A673 (cell line): Measurements from ENCODE around the gene MRRF. TPM values are rescaled to one million over a fixed set of nuclear protein-coding genes. Genes with fewer than 3 reads are reported as not detected.

Source experiments
- BruUV-seq: library from RNA; stranded (reverse); fragments of 400-500 nt; replicated peaks from 2 replicates; lab custom pipeline; 2021; lab: Mats Ljungman, UMichigan
- CTCF ChIA-PET: fragments of 300-600 bp; sonication (Branson Sonifier 250); formaldehyde crosslinking; loops from one replicate; lab custom pipeline; 2022; ENCODE audit warnings: antibody characterized with exemption; lab: Charles Lee
- POLR2A ChIA-PET: fragments of 300-600 bp; sonication (Branson Sonifier 250); formaldehyde crosslinking; loops from one replicate; lab custom pipeline; 2022; ENCODE audit warnings: antibody characterized with exemption; ENCODE audit not compliant: low non-redundant PET; lab: Charles Lee
- DNase-seq: peaks from one replicate; pipeline ENCODE4 v3.0.0-alpha.2; 2015; ENCODE audit warnings: low spot score
- H3K27ac ChIP-seq: fragments of 200-600 bp; sonication (generic); 2 replicates; pipeline ENCODE4 v1.5.1; 2016; ENCODE audit warnings: mixed run types, low read depth, mild to moderate bottlenecking, mixed read lengths, antibody characterized with exemption, low read length; ENCODE audit not compliant: poor library complexity, severe bottlenecking
- H3K27me3 ChIP-seq: fragments of 200-600 bp; sonication (generic); replicated peaks from 2 replicates; pipeline ENCODE4 v1.6.1; 2017; ENCODE audit warnings: mixed run types, low read depth, mild to moderate bottlenecking, mixed read lengths, antibody characterized with exemption, low read length; ENCODE audit not compliant: insufficient read depth, poor library complexity
- H3K36me3 ChIP-seq: fragments of 200-600 bp; sonication (generic); 2 replicates; pipeline ENCODE4 v1.6.1; 2016; ENCODE audit warnings: mixed run types, mild to moderate bottlenecking, mixed read lengths, antibody characterized with exemption, low read length; ENCODE audit not compliant: insufficient read depth, poor library complexity, severe bottlenecking
- H3K4me1 ChIP-seq: fragments of 200-600 bp; sonication (generic); 2 replicates; pipeline ENCODE4 v1.6.1; 2017; ENCODE audit warnings: mixed run types, mild to moderate bottlenecking, mixed read lengths, antibody characterized with exemption, low read length; ENCODE audit not compliant: insufficient read depth, poor library complexity, severe bottlenecking
- H3K4me3 ChIP-seq: fragments of 200-600 bp; sonication (generic); 2 replicates; pipeline ENCODE4 v1.5.1; 2016; ENCODE audit warnings: low read depth, mixed run types, mild to moderate bottlenecking, mixed read lengths, low read length; ENCODE audit not compliant: poor library complexity, severe bottlenecking
- H3K9me3 ChIP-seq: fragments of 200-600 bp; sonication (generic); 2 replicates; pipeline ENCODE4 v1.6.1; 2016; ENCODE audit warnings: mixed run types, low read depth, mild to moderate bottlenecking, mixed read lengths, antibody characterized with exemption, low read length; ENCODE audit not compliant: poor library complexity, severe bottlenecking
- CTCF ChIP-seq: fragments of 300-800, 200-600 bp; sonication (generic); conservative IDR thresholded peaks from 2 replicates; pipeline ENCODE4 v1.5.1; 2017; ENCODE audit warnings: low read depth, mild to moderate bottlenecking, antibody characterized with exemption, low read length, moderate library complexity, mixed read lengths
- EZH2 ChIP-seq: fragments of 200-600 bp; sonication (generic); IDR thresholded peaks from 2 replicates; pipeline ENCODE4 v1.6.1; 2017; ENCODE audit warnings: borderline replicate concordance, low read depth, mild to moderate bottlenecking, mixed read lengths, antibody characterized with exemption, low read length; ENCODE audit not compliant: poor library complexity, severe bottlenecking
- intact Hi-C: fragments of 100-400 bp; cut with micrococcal nuclease; formaldehyde crosslinking; loops from one replicate; pipeline ENCODE4 v1.10.0; 2022; ENCODE audit not compliant: unreplicated experiment
- total RNA-seq: library from RNA; stranded (reverse); gene quantifications from 2 replicates; pipeline ENCODE4 v1.2.3, GENCODE V29; 2021

MRRF gene
- total RNA-seq, 1 experiment from 2014 or later, result 44.9 TPM

- CTCF ChIA-PET, result no interaction called here
- intact Hi-C loops, result no loop called here
- Histone ChIP-seq H3K36me3 (peaks cover 17% of the 10 kb centered on the region), H3K4me3 (no peak overlapping the region), H3K27me3 (no peaks in the 10 kb centered on the region), H3K27ac (no peak overlapping the region), H3K4me1 (no peaks in the 10 kb centered on the region), H3K9me3 (no peaks in the 10 kb centered on the region)
- DNase-seq, result no peak
- TF ChIP-seq EZH2 (no peak), CTCF (no peak)
- POLR2A ChIA-PET, result no interaction called here
- no TSS peak for BruUV-seq
These were observed 29.8 kb downstream of the MRRF start for GRCh38 chr9:122294531-122294930.

- TF ChIP-seq EZH2 (no peak), CTCF (no peak)
- BruUV-seq, result no TSS peak
- H3K9me3 ChIP-seq, result no peaks in the 10 kb centered on the region
- intact Hi-C loops, result no loop called here
- no peak for DNase-seq
- H3K4me3 ChIP-seq, result no peak overlapping the region
- peaks cover 16% of the 10 kb centered on the region for H3K36me3 ChIP-seq
- H3K27me3 ChIP-seq, result no peaks in the 10 kb centered on the region
- CTCF ChIA-PET, result no interaction called here
- no peaks in the 10 kb centered on the region for H3K4me1 ChIP-seq
- POLR2A ChIA-PET, result no interaction called here
- H3K27ac ChIP-seq, result no peak overlapping the region
These were observed 32.8 kb downstream of the MRRF start for GRCh38 chr9:122297512-122297911.

GRCh38 chr9:122302237-122303093 is 37.8 kb downstream of the MRRF start:
- BruUV-seq, result no TSS peak
- Histone ChIP-seq H3K27me3 (no peaks in the 10 kb centered on the region), H3K4me1 (no peaks in the 10 kb centered on the region), H3K9me3 (no peaks in the 10 kb centered on the region), H3K4me3 (no peak overlapping the region), H3K27ac (no peak overlapping the region), H3K36me3 (peaks cover 24% of the 10 kb centered on the region)
- ChIA-PET CTCF (no interaction called here), POLR2A (no interaction called here)
- DNase-seq, result no peak
- TF ChIP-seq EZH2 (no peak), CTCF (no peak)
- intact Hi-C loops, result no loop called here
